Measurements from ENCODE around the gene GRAMD4.
"Not testable (repeated sequence)": the region's sequence is repeated elsewhere in the genome, so short reads cannot be mapped to it uniquely, and the experiment has no call there.

Gene GRAMD4

DNA sequence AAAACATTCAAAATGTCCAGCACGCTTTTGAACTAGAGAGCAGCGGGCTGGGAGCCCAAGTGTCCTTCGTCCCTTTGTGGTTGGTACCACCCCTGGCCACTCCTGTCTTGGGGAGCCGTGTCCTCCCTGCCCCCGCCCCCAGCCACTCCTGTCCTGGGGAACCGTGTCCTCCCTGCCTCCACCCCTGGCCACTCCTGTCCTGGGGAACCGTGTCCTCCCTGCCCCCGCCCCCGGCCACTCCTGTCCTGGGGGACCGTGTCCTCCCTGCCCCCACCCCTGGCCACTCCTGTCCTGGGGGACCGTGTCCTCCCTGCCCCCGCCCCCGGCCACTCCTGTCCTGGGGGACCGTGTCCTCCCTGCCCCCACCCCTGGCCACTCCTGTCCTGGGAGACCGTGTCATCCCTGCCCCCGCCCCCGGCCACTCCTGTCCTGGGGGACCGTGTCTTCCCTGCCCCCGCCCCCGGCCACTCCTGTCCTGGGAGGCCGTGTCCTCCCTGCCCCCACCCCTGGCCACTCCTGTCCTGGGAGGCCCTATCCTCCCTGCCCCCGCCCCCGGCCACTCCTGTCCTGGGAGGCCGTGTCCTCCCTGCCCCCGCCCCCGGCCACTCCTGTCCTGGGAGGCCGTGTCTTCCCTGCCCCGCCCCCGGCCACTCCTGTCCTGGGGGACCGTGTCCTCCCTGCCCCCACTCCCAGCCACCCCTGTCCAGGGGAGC lies 14.9 kb downstream of the GRAMD4 start:
- H3K4me3 Mint-ChIP-seq, H3K27ac Mint-ChIP-seq, H3K27me3 Mint-ChIP-seq, H3K4me1 Mint-ChIP-seq, H3K36me3 Mint-ChIP-seq, H3K9me3 Mint-ChIP-seq: not testable (repeated sequence)

- Mint-ChIP-seq H3K9me3 (no peaks in the 10 kb centered on the region), H3K4me3 (no peak overlapping the region), H3K27ac (no peak overlapping the region), H3K27me3 (no peaks in the 10 kb centered on the region), H3K36me3 (no peaks in the 10 kb centered on the region), H3K4me1 (peaks cover 4% of the 10 kb centered on the region)
Observed at GRCh38 chr22:46635756-46636155, 15.6 kb downstream of the GRAMD4 start.

DNA sequence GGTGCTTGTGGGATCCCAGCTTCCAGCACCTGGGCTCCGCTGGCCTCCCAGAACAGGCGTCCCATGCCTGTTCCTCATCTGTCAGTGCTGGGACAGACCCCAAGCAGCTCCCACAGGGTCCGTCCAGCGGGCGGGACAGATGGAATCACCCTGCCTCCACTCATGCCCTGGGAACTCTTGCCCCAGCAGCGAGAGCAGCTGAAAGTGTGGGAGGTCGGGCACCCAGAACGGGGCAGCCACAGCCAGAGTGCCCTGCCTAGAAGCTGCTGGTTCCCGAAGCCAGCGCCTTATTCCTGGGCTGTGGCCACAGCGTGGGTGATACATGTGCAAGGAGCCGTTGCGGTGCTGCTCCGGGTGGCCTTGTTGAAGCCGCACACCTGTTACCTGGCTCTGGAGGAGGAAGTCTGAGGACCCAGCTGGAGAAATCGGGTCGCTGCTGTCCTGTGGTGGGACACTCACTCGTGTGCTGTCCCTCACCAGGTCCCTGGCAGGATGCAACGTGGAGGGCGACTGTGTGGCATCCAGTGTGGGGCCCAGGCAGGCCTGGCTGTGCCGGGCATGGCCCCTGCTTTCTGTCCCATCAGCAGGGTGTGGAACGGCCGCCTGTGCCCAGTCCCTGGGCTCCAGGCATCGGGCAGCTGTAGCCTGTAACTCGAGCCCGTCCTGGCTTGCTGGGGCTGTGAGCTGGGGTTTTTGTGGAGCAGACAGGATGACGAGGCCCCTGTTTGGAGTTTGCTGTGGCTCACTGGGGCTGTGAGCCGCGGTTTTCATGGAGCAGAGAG lies 16.2 kb downstream of the GRAMD4 start:
- H3K36me3 Mint-ChIP-seq: no peaks in the 10 kb centered on the region
- no peak overlapping the region for H3K27ac Mint-ChIP-seq
- H3K9me3 Mint-ChIP-seq: no peaks in the 10 kb centered on the region
- H3K4me3 Mint-ChIP-seq: no peak overlapping the region
- peaks cover 4% of the 10 kb centered on the region for H3K4me1 Mint-ChIP-seq
- H3K27me3 Mint-ChIP-seq: no peaks in the 10 kb centered on the region

GRCh38 chr22:46637711-46638600 lies 17.8 kb downstream of the GRAMD4 start:
- Mint-ChIP-seq H3K36me3 (no peaks in the 10 kb centered on the region), H3K4me1 (peaks cover 4% of the 10 kb centered on the region)

DNA sequence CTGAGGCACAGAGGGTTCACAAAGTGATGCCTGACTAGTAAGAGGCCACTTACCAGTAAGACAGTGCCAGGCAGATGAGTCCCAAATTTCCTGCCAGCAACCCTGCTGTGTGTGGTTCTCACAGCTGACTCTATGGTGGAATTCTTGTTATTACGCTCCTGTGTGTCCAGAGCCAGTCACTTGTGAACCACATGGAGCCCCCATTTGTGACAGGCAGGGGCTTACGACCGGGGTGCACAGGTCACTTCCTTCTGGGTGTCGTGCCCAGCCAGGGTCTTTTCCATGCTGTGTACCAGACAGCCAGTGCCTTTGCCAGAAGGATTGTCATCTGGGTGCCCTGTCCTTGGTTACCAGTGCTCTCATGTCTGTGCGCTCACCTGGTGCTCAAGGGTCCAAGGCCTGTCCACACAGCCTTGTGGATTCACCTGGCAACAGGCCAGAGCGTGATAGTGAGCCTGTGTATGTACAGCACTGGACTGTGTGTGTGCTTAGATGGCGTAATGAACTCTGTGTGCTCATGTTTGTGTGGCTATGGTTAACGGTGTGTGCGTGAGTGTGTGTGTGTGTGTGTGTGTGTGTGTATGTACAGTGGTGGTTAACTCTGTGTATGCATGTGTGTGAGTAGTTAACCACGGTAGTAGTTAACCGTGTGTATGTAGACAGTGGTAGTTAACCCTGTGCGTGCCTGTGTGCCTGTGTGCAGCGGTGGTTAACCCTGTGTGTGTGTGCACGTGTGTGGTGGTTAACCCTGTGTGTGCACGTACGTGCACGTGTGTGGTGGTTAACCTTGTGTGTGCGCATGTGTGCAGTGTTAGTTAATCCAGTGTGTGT lies 18.6 kb downstream of the GRAMD4 start:
- Mint-ChIP-seq H3K4me1 (peaks cover 4% of the 10 kb centered on the region), H3K27ac (no peak overlapping the region), H3K9me3 (peaks cover 5% of the 10 kb centered on the region), H3K27me3 (no peaks in the 10 kb centered on the region), H3K4me3 (no peak overlapping the region), H3K36me3 (peaks cover 2% of the 10 kb centered on the region)

More at GRCh38 chr22:46637711-46638600, 17.8 kb downstream of the GRAMD4 start:
- peaks cover under 1% of the 10 kb centered on the region for H3K9me3 Mint-ChIP-seq
- H3K4me3 Mint-ChIP-seq: no peak overlapping the region
- H3K27ac Mint-ChIP-seq: no peak overlapping the region
- no peaks in the 10 kb centered on the region for H3K27me3 Mint-ChIP-seq

GRCh38 chr22:46639843-46640242 lies 19.7 kb downstream of the GRAMD4 start:
- peaks cover 5% of the 10 kb centered on the region for H3K9me3 Mint-ChIP-seq
- no peak overlapping the region for H3K27ac Mint-ChIP-seq
- no peak overlapping the region for H3K4me3 Mint-ChIP-seq
- H3K36me3 Mint-ChIP-seq: peaks cover 2% of the 10 kb centered on the region
- H3K4me1 Mint-ChIP-seq: no peaks in the 10 kb centered on the region
- H3K27me3 Mint-ChIP-seq: no peaks in the 10 kb centered on the region

DNA sequence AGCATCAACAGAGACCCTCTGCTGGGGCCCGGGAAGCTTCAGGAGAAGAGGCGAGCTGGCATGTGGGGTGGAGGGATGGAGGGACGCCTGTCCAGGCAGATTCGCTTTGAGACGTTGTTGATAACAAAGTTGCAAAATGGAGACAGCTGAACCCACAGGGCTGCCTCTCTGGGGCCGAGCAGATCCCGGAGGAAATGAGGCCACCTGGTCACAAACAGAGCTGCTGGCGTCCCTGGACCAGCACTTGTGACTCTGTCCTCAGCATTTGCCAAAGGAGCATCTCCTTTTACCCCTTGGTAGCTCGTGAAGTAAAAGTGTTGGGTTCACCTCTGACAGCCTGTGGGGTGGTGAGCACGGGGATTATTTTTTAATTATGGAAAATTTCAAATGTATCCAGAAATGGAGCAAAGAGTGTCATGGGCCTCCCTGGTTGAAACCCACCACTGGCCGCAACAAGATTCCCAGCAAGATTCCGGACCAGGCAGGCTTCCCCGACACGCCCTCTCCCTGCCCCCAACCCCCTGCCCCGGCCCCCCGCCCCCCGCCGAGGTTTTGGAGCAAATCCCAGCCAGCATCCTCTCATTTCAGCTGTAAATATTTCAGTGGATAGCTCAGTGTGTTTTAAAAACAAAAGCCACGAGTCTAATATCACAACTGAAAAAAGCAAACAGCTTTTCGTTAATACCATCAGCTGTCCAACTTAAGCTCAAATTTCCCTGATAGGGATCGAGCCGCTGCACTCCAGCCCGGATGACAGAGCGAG lies 20.3 kb downstream of the GRAMD4 start:
- no peak overlapping the region for H3K27ac Mint-ChIP-seq
- no peaks in the 10 kb centered on the region for H3K27me3 Mint-ChIP-seq
- H3K4me3 Mint-ChIP-seq: no peak overlapping the region
- peaks cover 5% of the 10 kb centered on the region for H3K9me3 Mint-ChIP-seq
- H3K36me3 Mint-ChIP-seq: peaks cover 2% of the 10 kb centered on the region
- no peaks in the 10 kb centered on the region for H3K4me1 Mint-ChIP-seq

- no peaks in the 10 kb centered on the region for H3K4me1 Mint-ChIP-seq
- no peak overlapping the region for H3K27ac Mint-ChIP-seq
- no peaks in the 10 kb centered on the region for H3K27me3 Mint-ChIP-seq
- peaks cover 5% of the 10 kb centered on the region for H3K9me3 Mint-ChIP-seq
- H3K4me3 Mint-ChIP-seq: no peak overlapping the region
- peaks cover 2% of the 10 kb centered on the region for H3K36me3 Mint-ChIP-seq
Observed at GRCh38 chr22:46641811-46642266, 21.7 kb downstream of the GRAMD4 start.

DNA sequence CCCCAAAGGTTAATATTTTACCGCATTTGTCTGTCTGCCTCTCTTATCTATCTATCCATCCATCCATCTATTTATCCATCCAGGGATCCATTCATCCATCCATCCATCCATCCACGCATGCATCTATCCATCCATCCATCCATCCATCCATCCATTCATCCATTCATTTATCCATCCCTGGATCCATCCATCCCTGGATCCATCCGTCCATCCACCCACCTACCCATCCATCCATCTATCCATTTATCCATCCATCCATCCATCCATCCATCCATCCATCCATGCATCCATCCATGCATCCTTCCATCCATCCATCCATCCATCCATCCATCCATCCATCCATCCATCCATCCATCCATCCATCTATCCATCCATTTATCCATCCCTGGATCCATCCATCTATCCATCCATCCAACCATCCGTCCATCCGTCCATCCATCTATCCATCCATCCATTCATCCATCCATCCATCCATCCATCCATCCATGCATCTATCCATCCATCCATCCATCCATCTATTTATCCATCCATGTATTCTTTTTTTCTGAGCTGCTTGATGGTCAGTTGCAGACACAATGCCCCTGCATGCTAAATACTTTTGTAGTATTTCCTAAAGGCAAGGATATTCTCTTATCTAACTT lies 22.8 kb downstream of the GRAMD4 start:
- not testable (repeated sequence) for H3K4me3 Mint-ChIP-seq, H3K27me3 Mint-ChIP-seq, H3K9me3 Mint-ChIP-seq, H3K27ac Mint-ChIP-seq, H3K36me3 Mint-ChIP-seq, H3K4me1 Mint-ChIP-seq

DNA sequence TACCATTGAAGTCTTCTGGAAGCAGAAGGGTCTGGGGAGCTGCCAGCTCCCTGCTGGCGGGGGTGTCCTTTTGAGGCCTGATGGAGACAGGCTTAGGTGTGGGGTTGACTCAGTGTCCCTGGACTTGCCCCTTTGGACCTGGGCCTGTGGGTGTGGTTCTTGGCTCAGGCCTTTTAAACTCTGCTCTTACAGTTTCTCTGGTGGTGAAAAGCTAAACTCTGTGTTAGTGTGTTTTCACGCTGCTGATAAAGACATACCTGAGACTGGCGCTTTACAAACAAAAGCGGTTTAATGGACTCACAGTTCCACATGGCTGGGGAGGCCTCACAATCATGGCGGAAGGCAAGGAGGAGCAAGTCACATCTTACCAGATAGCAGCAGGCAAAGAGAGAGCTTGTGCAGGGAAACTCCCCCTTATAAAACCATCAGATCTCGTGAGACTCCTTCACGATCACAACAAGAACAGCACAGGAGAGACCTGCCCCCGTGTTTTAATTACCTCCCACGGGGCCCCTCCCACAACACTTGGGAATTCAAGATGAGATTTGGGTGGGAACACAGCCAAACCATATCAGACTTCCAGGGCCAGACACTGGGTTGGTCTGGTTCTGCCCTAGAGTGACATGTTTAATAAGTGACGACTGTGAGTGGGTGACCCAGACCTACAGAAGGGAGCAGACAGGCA lies 26.5 kb downstream of the GRAMD4 start:
- Mint-ChIP-seq H3K27me3 (no peaks in the 10 kb centered on the region), H3K36me3 (peaks cover 2% of the 10 kb centered on the region), H3K4me1 (peaks cover 3% of the 10 kb centered on the region), H3K9me3 (peaks cover 5% of the 10 kb centered on the region), H3K27ac (no peak overlapping the region), H3K4me3 (no peak overlapping the region)

DNA sequence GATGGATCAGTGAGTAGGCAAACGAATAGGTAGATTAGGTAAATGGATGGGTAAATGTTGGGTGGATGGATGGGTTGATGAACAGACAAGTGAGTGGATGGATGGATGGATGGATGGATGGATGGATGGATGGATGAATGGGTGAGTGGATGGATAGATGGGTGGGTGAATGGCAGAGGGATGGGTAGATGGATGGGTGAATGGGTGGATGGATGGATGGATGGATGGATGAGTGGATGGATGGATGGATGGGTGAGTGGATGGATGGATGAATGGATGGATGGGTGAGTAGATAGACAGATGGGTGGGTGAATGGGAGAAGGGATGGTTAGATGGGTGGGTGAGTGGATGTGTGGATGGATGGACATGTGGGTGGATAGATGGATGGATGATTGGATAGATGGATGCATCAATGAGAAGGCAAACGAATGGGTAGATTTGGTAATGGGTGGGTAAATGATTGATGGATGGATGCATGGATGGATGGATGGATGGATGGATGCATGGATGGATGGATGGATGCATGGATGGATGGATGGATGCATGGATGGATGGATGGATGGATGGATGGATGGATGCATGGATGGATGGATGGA lies 28.1 kb downstream of the GRAMD4 start:
- H3K27ac Mint-ChIP-seq, H3K36me3 Mint-ChIP-seq, H3K4me3 Mint-ChIP-seq, H3K27me3 Mint-ChIP-seq, H3K9me3 Mint-ChIP-seq: not testable (repeated sequence)
- H3K4me1 Mint-ChIP-seq: peaks cover 12% of the 10 kb centered on the region

GRCh38 chr22:46649141-46650077 lies 29.2 kb downstream of the GRAMD4 start:
- Mint-ChIP-seq H3K27me3 (no peaks in the 10 kb centered on the region), H3K4me1 (peaks cover 12% of the 10 kb centered on the region), H3K36me3 (no peaks in the 10 kb centered on the region), H3K9me3 (no peaks in the 10 kb centered on the region), H3K27ac (no peak overlapping the region), H3K4me3 (no peak overlapping the region)

Measured in activated naive CD4-positive, alpha-beta T cell treated with anti-CD3 and anti-CD28 coated beads, Interleukin-2, amount 50 U/mL, for 24 hours (primary cell).